ENCODE results near the gene XRCC3.

DNA sequence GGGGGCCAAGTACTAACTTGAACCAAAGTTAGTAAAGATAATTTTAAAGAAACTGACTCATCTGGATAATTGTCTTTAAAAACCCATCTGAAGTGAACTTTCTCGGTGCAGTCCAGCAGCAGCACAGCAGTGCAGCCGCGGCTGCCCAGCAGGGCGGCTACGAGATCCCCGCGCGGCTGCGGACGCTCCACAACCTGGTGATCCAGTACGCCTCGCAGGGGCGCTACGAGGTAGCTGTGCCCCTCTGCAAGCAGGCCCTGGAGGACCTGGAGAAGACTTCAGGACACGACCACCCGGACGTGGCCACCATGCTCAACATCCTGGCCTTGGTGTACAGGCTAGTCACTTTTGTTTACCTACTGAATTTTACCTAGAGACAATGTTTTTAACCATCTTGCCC is 52.7 kb downstream of the XRCC3 start:
- TF ChIP-seq, protein P1, sequence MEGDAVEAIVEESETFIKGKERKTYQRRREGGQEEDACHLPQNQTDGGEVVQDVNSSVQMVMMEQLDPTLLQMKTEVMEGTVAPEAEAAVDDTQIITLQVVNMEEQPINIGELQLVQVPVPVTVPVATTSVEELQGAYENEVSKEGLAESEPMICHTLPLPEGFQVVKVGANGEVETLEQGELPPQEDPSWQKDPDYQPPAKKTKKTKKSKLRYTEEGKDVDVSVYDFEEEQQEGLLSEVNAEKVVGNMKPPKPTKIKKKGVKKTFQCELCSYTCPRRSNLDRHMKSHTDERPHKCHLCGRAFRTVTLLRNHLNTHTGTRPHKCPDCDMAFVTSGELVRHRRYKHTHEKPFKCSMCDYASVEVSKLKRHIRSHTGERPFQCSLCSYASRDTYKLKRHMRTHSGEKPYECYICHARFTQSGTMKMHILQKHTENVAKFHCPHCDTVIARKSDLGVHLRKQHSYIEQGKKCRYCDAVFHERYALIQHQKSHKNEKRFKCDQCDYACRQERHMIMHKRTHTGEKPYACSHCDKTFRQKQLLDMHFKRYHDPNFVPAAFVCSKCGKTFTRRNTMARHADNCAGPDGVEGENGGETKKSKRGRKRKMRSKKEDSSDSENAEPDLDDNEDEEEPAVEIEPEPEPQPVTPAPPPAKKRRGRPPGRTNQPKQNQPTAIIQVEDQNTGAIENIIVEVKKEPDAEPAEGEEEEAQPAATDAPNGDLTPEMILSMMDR (conservative IDR thresholded peaks at IDR 0.05), result no peak
- no peak for TF ChIP-seq ZFX (IDR thresholded peaks at IDR 0.05)
